HG03354 (cell line): ENCODE measurements around the gene IQSEC1.

Source experiments
- ATAC-seq: cut with Tn5 transposase; IDR thresholded peaks from one replicate; pipeline ENCODE4 v1.9.1; 2021; ENCODE audit warnings: mild to moderate bottlenecking; ENCODE audit not compliant: unreplicated experiment, poor library complexity, severe bottlenecking

IQSEC1 gene

GRCh38 chr3:13071695-13072094, 1.5 kb downstream of the IQSEC1 start:
- ATAC-seq, result no peak

GRCh38 chr3:13070391-13071070, 2.7 kb downstream of the IQSEC1 start:
- ATAC-seq, result no peak

GRCh38 chr3:13069495-13069894, 3.7 kb downstream of the IQSEC1 start:
- ATAC-seq, result peak; percentile 61

- ATAC-seq, result no peak
Observed at GRCh38 chr3:13068269-13069010, 4.8 kb downstream of the IQSEC1 start.

- ATAC-seq, result no peak
Observed at GRCh38 chr3:13067778-13068177, 5.5 kb downstream of the IQSEC1 start.

- ATAC-seq, result no peak
Observed at GRCh38 chr3:13066834-13067233, 6.4 kb downstream of the IQSEC1 start.

- ATAC-seq, result no peak
Observed at GRCh38 chr3:13066236-13066635, 7.0 kb downstream of the IQSEC1 start.

- no peak for ATAC-seq
Observed at GRCh38 chr3:13065727-13066126, 7.5 kb downstream of the IQSEC1 start.

- ATAC-seq, result no peak
Observed at GRCh38 chr3:13064964-13065363, 8.3 kb downstream of the IQSEC1 start.

- ATAC-seq, result no peak
Observed at GRCh38 chr3:13064159-13064868, 8.9 kb downstream of the IQSEC1 start.

GRCh38 chr3:13063225-13063624, 10.0 kb downstream of the IQSEC1 start:
- ATAC-seq, result no peak

- ATAC-seq, result no peak
Observed at GRCh38 chr3:13062647-13063046, 10.6 kb downstream of the IQSEC1 start.

GRCh38 chr3:13060341-13060910, 12.8 kb downstream of the IQSEC1 start:
- ATAC-seq, result no peak

GRCh38 chr3:13058346-13059120, 14.7 kb downstream of the IQSEC1 start:
- no peak for ATAC-seq

GRCh38 chr3:13057282-13058040, 15.8 kb downstream of the IQSEC1 start:
- no peak for ATAC-seq

GRCh38 chr3:13055634-13056033, 17.6 kb downstream of the IQSEC1 start:
- ATAC-seq, result no peak

- ATAC-seq, result no peak
Observed at GRCh38 chr3:13054341-13055285, 18.6 kb downstream of the IQSEC1 start.

- ATAC-seq, result no peak
Observed at GRCh38 chr3:13053893-13054292, 19.3 kb downstream of the IQSEC1 start.
